Fibroblast of skin of right biceps (primary cell): ENCODE data around the gene PLEKHD1.
"Not testable (repeated sequence)": the region's sequence is repeated elsewhere in the genome, so short reads cannot be mapped to it uniquely, and the experiment has no call there.

Source experiments
- DNase-seq: peaks from one replicate; pipeline ENCODE4 v3.0.0-alpha.2; 2013

PLEKHD1 gene

DNA sequence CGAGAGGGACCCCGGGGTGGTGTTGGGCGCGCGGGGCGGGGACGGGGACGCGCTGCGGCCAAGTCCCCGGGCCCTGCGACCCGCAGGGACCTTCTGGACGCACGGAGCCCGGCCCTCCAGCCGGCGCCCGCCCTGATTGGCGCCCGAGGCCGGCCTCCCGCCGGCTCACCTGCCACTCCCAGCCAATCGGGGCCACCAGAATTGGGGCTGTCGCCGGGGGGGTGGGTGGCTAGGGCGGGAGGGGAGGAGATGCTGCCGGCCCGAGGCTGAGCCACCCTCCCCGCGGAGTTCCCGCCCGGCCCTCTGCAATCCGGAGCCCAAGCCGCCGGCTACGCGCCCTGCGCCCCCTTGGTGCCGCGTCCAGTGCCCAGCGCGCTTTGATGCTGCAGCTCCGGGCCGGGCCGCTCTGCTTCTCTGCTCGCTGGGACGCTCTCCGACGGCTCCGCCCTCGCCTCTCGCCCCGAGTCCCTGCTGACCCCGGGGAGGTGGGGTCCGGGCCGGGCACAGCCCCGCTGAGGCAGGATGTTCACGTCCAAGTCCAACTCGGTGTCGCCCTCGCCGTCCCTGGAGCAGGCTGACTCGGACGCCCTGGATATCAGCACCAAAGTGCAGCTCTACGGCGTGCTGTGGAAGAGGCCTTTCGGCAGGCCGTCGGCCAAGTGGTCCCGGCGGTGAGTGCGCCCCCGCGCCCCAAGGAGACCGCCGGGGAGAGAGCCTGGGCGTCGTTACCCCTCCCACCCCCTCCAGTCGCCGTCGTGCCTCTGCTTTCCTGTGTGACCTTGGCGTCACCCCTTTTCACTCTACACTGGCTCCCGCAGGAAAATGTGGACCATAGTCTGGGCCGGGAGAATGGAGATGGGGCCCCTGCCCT, at the start of gene PLEKHD1:
Gene PLEKHD1 (plus strand): TSS at position 285 of the 871 bp plus-strand sequence. CDS start 238 bp downstream, at position 523.
- DNase-seq = no peak

GRCh38 chr14:69439521-69440270, 44.8 kb upstream of the PLEKHD1 start:
- DNase-seq = no peak

GRCh38 chr14:69441948-69442347, 42.6 kb upstream of the PLEKHD1 start:
- no peak for DNase-seq

GRCh38 chr14:69443296-69443805, 41.2 kb upstream of the PLEKHD1 start:
- DNase-seq = peak; percentile 19

GRCh38 chr14:69449216-69449615, 35.3 kb upstream of the PLEKHD1 start:
- DNase-seq = no peak

- DNase-seq = no peak
Observed at GRCh38 chr14:69451941-69452340, 32.6 kb upstream of the PLEKHD1 start.

DNA sequence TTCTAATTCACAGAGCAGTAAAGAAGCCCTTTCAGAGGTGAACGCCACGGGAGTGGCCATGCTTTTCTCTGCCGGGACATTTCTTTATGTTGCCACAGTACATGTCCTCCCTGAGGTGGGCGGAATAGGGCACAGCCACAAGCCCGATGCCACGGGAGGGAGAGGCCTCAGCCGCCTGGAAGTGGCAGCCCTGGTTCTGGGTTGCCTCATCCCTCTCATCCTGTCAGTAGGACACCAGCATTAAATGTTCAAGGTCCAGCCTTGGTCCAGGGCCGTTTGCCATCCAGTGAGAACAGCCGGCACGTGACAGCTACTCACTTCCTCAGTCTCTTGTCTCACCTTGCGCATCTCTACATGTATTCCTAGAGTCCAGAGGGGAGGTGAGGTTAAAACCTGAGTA, 26.2 kb upstream of the PLEKHD1 start:
- DNase-seq = no peak

GRCh38 chr14:69459122-69459521, 25.4 kb upstream of the PLEKHD1 start:
- no peak for DNase-seq

DNA sequence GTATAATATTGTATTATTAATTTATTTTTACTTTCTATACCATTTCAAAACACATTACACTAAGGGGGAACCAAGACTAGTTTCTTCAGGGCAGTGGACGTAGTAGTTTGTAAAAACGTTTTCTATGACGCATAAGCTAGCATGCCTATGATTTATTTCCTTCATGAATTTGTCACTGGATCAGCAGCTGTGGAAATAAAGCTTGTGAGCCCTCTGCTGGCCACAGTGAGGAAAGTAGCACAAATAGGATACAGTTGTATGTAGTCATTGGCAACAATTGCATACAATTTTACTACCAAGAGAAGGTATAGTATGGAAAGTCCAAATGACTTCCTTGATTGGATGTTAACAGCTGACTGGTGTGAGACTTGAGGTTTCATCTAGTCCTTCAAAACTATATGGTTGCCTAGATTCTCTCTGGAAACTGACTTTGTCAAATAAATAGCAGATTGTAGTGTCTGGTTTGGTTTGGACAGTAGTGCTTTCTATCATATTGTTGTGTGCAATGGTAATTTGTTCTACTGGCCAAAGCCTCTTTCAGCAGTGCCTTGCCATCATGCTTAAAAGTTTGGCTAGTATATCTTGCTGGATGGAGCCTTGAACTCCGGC, 24.3 kb upstream of the PLEKHD1 start:
- peak; percentile 87 for DNase-seq

- peak; percentile 21 for DNase-seq
Observed at GRCh38 chr14:69464379-69464778, 20.1 kb upstream of the PLEKHD1 start.

- peak; percentile 93 for DNase-seq
Observed at GRCh38 chr14:69464829-69465228, 19.7 kb upstream of the PLEKHD1 start.

DNA sequence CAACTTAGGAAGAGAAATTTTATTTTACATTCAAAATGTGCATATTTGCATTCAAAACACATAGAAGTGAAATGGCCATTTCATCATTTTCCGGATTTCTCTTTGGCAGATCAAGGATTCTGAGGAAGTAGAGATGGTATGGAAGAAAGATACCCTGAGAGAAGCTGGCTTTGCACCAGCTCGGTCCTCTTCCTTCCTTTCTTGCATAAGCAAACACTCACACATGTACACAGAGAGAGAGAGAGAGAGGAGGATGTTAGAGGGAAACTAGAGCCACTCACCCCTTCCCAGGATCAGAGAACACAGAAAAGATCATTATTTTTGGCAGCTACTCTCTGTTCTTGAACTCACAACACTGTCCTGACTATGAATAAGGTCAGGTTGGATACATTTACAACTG, 15.6 kb upstream of the PLEKHD1 start:
- no peak for DNase-seq

GRCh38 chr14:69471436-69471835, 13.1 kb upstream of the PLEKHD1 start:
- DNase-seq = no peak

GRCh38 chr14:69471916-69472315, 12.6 kb upstream of the PLEKHD1 start:
- no peak for DNase-seq

- DNase-seq = no peak
Observed at GRCh38 chr14:69473260-69473659, 11.3 kb upstream of the PLEKHD1 start.

DNA sequence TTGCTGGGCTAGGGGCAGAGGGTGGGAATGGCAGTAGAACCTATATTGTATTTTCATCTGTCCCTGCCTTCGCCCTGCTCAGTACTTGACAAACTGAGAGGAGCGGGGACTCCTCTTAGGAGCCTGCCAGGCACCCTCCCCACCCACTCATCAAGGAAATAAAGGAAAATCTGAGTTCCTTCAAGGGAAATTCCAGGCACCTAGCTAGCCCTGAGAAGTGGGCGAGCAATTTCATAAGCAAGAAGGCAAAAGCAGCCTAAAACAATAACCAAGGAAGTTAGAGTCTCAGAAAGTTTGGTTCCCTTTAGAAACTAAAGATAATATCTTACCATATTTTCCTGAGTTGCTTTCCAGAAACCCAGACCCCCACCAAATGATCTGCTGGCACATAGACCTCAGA, 10.6 kb upstream of the PLEKHD1 start:
- no peak for DNase-seq

- DNase-seq = peak; percentile 9
Observed at GRCh38 chr14:69475194-69475818, 9.2 kb upstream of the PLEKHD1 start.

DNA sequence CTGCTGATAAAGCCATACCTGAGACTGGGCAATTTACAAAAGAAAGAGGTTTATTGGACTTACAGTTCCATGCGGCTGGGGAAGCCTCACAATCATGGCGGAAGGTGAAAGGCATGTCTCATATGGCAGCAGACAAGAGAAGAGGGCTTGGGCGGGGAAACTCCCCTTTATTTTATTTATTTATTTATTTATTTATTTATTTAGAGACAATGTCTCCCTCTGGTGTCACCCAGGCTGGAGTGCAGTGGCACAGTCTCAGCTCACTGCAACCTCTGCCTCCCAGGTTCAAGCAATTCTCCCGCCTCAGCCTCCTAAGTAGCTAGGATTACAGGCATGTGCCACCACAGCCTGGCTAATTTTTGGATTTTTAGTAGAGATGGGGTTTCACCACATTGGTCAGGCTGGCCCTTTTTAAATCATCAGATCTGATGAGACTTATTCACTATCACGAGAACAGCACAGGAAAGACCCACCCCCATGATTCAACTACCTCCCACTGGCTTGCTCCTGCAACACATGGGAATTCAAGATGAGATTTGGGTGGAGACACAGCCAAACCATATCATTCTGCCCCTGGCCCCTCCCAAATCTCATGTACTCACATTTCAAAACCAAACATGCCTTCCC, 7.6 kb upstream of the PLEKHD1 start:
- DNase-seq = not testable (repeated sequence)

DNA sequence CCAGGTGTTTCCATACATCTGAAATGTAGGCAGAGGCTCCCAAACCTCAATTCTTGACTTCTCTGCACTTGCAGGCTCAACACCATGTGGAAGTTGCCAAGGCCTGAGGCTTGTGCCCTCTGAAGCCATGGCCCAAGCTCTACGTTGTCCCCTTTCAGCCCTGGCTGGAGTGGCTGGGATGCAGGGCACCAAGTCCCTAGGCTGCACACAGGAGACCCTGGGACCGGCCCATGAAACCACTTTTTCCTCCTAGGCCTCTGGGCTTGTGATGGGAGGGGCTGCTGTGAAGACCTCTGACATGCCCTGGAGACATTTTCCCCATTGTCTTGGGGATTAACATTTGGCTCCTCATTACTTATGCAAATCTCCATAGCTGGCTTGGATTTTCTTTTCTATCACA, 6.5 kb upstream of the PLEKHD1 start:
- not testable (repeated sequence) for DNase-seq

- no peak for DNase-seq
Observed at GRCh38 chr14:69479696-69480095, 4.8 kb upstream of the PLEKHD1 start.

DNA sequence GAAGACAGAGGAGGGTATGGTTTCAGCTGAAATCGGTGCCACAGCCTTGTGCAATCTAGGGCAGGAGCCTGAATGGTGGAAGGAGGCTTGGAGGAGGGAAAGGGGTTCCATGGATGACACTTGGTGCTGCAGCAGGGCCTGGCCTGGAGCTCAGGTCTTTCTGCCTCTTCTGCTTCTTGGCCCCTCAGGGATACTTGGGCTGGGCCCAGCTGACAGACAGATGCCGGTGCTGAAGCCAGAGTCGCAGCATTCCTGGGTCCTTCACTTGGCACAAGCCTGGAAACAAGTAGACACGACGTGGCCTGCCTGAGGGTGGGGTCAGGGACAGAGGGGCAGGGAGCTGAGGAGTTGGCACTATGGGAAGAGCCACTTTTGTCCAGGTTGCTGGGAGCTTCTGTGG, 4.4 kb upstream of the PLEKHD1 start:
- DNase-seq = no peak

- DNase-seq = no peak
Observed at GRCh38 chr14:69481815-69482568, 2.5 kb upstream of the PLEKHD1 start.
